ENCODE measurements around the gene PCNX4. TPM values are rescaled to one million over a fixed set of nuclear protein-coding genes. Genes with fewer than 3 reads are reported as not detected.

PCNX4 gene
- total RNA-seq, 1 experiment from 2014 or later, result 66.2 TPM

GRCh38 chr14:60174352-60175254 is 82.9 kb downstream of the PCNX4 start:
- no peaks in the 10 kb centered on the region for H3K9me3 ChIP-seq (replicated peaks)
- H3K27ac ChIP-seq, result no peak overlapping the region
- DNase-seq, result no peak
- no peak overlapping the region for H3K4me3 ChIP-seq
- H3K4me1 ChIP-seq, result no peaks in the 10 kb centered on the region
- no peaks in the 10 kb centered on the region for H3K27me3 ChIP-seq
- no peaks in the 10 kb centered on the region for H3K36me3 ChIP-seq

- Histone ChIP-seq H3K9me3 (replicated peaks) (no peaks in the 10 kb centered on the region), H3K4me3 (no peak overlapping the region), H3K27me3 (no peaks in the 10 kb centered on the region), H3K36me3 (no peaks in the 10 kb centered on the region), H3K4me1 (no peaks in the 10 kb centered on the region), H3K27ac (no peak overlapping the region)
- no peak for DNase-seq
These were observed 83.7 kb downstream of the PCNX4 start for GRCh38 chr14:60175255-60175902.

DNA sequence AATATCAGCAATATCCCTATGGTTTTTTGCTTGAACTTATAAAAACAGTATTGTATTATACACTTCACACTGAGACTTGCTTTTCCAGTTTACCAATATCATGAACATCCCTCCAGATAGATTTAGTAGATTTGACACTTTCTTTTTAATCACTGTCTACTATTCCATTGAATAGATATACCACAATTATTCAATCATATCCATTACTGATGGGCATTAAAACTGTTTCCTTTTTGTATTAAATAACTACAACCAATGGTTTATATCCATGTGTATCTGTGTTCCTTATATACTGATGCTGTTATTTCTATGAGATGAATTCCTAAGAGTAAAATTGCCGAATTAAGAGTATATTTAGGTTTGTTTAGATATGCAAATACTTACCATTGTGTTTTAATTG is 86.4 kb downstream of the PCNX4 start:
- no peaks in the 10 kb centered on the region for H3K36me3 ChIP-seq
- no peak for DNase-seq
- no peak overlapping the region for H3K4me3 ChIP-seq
- H3K4me1 ChIP-seq, result no peaks in the 10 kb centered on the region
- no peaks in the 10 kb centered on the region for H3K9me3 ChIP-seq (replicated peaks)
- H3K27ac ChIP-seq, result no peak overlapping the region
- no peaks in the 10 kb centered on the region for H3K27me3 ChIP-seq

DNA sequence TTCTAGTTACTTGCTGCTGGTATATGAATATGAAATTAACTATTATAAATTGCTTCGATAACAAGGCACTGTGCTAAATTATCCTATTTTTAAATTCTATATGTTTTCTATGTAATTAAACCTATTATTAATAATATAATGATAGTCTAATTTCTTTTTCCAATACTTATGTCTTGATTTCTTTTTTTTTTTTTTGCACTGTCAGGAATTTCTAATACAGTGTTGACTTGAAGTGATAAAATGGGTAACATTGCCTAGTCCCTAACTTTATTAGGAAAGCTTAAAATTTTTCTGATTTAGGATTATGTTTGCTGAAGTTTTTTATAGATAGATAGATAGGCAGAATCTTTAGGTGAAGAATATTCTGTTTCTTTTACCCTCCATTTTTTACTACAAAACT is 87.1 kb downstream of the PCNX4 start:
- Histone ChIP-seq H3K27ac (no peak overlapping the region), H3K36me3 (no peaks in the 10 kb centered on the region), H3K4me3 (no peak overlapping the region), H3K27me3 (no peaks in the 10 kb centered on the region), H3K9me3 (replicated peaks) (no peaks in the 10 kb centered on the region), H3K4me1 (no peaks in the 10 kb centered on the region)
- no peak for DNase-seq

GRCh38 chr14:60179431-60179869 is 87.7 kb downstream of the PCNX4 start:
- no peaks in the 10 kb centered on the region for H3K27me3 ChIP-seq

GRCh38 chr14:60183138-60183537 is 91.4 kb downstream of the PCNX4 start:
- Histone ChIP-seq H3K9me3 (replicated peaks) (no peaks in the 10 kb centered on the region), H3K36me3 (no peaks in the 10 kb centered on the region), H3K4me3 (no peak overlapping the region), H3K4me1 (no peaks in the 10 kb centered on the region), H3K27me3 (no peaks in the 10 kb centered on the region), H3K27ac (no peak overlapping the region)
- no peak for DNase-seq

More at GRCh38 chr14:60179431-60179869, 87.7 kb downstream of the PCNX4 start:
- Histone ChIP-seq H3K27ac (no peak overlapping the region), H3K9me3 (replicated peaks) (no peaks in the 10 kb centered on the region), H3K4me3 (no peak overlapping the region), H3K36me3 (no peaks in the 10 kb centered on the region), H3K4me1 (no peaks in the 10 kb centered on the region)
- no peak for DNase-seq

DNA sequence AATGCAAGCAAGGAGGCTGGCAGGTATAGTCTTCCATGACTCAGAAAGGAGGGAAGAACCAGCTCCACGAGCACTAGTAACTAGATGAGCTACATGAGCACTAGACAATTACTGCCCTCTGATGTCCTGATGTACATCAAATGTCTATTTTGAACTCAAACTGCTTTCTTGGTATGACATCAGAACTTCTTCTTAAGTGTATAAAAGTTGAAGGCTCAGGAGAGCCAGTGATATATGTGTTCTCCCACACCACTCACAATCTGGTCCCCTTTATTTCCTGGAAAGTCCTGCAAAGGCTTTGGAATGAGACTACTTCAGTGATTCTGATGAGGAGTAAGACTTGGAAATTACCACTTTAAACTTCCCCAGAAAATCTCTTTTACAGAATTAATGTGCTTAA is 92.0 kb downstream of the PCNX4 start:
- no peaks in the 10 kb centered on the region for H3K36me3 ChIP-seq
- no peaks in the 10 kb centered on the region for H3K9me3 ChIP-seq (replicated peaks)
- DNase-seq, result no peak
- no peaks in the 10 kb centered on the region for H3K4me1 ChIP-seq
- H3K27ac ChIP-seq, result no peak overlapping the region
- peak overlapping the region; percentile 30 for H3K4me3 ChIP-seq
- no peaks in the 10 kb centered on the region for H3K27me3 ChIP-seq

GRCh38 chr14:60184146-60184904 is 92.6 kb downstream of the PCNX4 start:
- H3K27ac ChIP-seq, result no peak overlapping the region

DNA sequence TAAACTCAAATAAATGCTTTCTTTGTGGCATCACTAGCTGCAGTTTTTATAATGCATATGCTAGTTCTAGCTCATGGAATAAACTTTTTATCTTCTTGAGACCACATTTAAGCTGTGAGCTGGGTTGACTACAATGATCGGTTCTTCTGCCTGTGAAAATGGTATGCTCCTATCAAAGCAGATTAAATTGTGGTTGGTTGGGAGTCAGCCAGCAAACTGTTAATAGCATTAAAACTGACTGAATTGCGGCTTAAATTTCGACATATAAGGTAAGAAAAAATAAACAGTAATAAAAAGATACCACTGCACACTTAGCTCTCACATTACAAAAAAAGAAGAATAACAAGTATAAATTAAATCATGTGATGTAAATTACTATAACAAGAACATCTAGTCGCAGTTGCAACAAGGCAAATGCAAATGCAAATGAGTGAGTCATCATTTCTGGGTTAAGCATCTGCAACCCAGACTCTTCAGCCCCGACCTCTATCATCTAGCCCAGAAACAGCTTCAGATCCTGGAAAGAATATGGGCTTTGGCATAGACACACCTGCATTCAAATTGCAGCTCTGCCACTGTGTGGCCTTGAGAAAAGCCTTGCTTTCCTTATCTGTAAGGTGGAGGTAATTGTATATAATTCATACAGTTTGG is 93.3 kb downstream of the PCNX4 start:
- no peak overlapping the region for H3K4me3 ChIP-seq
- H3K27me3 ChIP-seq, result no peaks in the 10 kb centered on the region
- DNase-seq, result no peak
- H3K27ac ChIP-seq, result no peak overlapping the region
- H3K9me3 ChIP-seq (replicated peaks), result no peaks in the 10 kb centered on the region
- H3K4me1 ChIP-seq, result no peaks in the 10 kb centered on the region
- no peaks in the 10 kb centered on the region for H3K36me3 ChIP-seq

More at GRCh38 chr14:60184146-60184904, 92.6 kb downstream of the PCNX4 start:
- Histone ChIP-seq H3K9me3 (replicated peaks) (no peaks in the 10 kb centered on the region), H3K4me3 (peak overlapping the region; percentile 30), H3K4me1 (no peaks in the 10 kb centered on the region), H3K27me3 (no peaks in the 10 kb centered on the region), H3K36me3 (no peaks in the 10 kb centered on the region)
- peak in 1 of 2 experiments; percentile 73 for DNase-seq

DNA sequence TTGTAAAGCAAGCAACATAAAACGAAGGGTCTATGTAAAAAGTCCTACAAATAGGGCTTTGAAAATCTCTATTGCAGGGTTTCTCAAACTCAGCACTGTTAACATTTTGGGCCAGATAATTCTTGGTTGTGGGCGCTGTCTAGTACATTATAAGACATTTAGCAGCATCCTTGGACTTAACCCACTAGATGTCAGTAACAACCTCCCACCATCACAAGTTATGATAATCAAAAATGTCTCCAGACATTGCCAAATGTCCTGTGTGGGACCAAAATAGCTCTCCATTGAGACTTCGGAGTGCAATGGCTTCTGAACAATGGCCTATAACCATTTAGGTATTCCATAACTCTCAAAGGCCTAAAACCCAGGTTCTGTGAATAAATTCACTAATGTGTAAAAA is 96.4 kb downstream of the PCNX4 start:
- no peak overlapping the region for H3K4me3 ChIP-seq
- no peaks in the 10 kb centered on the region for H3K36me3 ChIP-seq

DNA sequence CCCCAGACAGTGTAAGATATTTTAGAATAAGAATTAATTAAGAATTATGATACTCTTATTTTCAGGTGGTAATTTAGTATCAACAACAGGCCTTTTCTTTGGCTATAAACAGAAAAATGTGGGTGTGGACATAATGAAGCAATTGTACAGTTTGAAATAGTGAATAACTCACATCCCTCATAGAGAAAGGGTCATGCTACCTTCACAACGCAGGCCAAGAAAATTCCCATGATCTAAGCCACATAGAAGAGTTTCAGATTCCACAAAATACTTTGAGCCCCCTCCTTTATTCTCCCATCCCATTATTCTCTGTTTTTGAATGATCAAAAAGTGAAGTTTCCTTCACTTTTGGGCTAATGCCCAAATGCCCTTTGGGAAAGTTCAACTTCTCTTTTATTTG is 97.0 kb downstream of the PCNX4 start:
- Histone ChIP-seq H3K4me3 (no peak overlapping the region), H3K27ac (no peak overlapping the region), H3K36me3 (no peaks in the 10 kb centered on the region), H3K4me1 (no peaks in the 10 kb centered on the region), H3K27me3 (no peaks in the 10 kb centered on the region), H3K9me3 (replicated peaks) (no peaks in the 10 kb centered on the region)
- DNase-seq, result no peak

More for the DNA sequence above, 96.4 kb downstream of the PCNX4 start:
- Histone ChIP-seq H3K27me3 (no peaks in the 10 kb centered on the region), H3K9me3 (replicated peaks) (no peaks in the 10 kb centered on the region), H3K4me1 (no peaks in the 10 kb centered on the region), H3K27ac (no peak overlapping the region)
- DNase-seq, result peak in 1 of 2 experiments; percentile 27

DNA sequence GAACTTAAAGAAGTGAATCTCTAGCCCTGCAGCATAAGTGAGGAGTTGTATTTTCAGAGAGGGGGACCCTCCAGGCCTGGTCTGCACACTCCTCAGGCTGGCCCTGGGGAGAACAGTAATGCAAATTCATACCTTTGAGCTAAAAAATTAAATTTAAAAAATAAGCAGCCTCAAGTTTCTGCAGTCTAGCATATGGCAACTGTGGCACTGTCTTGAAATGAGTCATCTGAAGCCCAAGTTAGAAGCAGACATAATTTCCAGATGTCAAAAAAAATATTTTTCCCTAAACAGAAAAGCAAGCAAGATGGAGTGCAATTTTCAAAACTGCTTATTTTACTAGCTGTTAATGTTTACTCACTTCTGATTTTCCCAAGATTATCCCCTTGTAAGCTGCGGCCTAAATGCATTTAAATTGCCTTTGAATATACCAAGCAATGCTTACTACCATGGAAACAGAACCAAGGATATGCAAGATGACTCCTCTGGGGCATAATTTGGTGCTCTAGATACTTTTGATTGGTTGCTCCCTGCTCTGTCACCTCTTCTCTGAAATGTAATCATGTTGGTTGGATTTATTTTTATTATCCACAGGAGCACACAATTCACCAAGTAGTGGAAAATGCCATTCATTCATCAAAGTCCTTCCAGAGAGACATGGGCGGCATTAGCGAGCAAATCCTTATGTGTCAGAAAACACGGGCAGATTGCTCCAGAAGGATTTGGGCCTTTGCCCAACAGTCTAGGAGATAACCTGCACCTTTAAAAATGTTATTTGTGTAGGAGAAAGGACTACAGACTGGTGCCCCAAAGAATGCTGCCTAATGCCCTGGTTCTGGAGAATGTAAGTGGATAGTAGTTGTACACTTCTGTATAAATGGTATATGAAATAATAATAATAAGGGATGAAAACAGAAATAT is 98.5 kb downstream of the PCNX4 start:
- H3K4me1 ChIP-seq, result no peaks in the 10 kb centered on the region
- H3K27me3 ChIP-seq, result no peaks in the 10 kb centered on the region
- H3K9me3 ChIP-seq (replicated peaks), result no peaks in the 10 kb centered on the region
- no peak overlapping the region for H3K27ac ChIP-seq
- DNase-seq, result no peak
- no peaks in the 10 kb centered on the region for H3K36me3 ChIP-seq
- H3K4me3 ChIP-seq, result no peak overlapping the region

- H3K4me3 ChIP-seq, result no peak overlapping the region
- no peak for DNase-seq
- no peaks in the 10 kb centered on the region for H3K36me3 ChIP-seq
- no peaks in the 10 kb centered on the region for H3K27me3 ChIP-seq
- peaks cover 3% of the 10 kb centered on the region; the same call in 1 of the 2 replicates for H3K9me3 ChIP-seq (replicated peaks)
- H3K27ac ChIP-seq, result no peak overlapping the region
- H3K4me1 ChIP-seq, result no peaks in the 10 kb centered on the region
These were observed 103.6 kb downstream of the PCNX4 start for GRCh38 chr14:60195179-60195810.

Measured in SJCRH30 (cell line).